Ectodermal cell (in vitro differentiated cells): ENCODE results near the gene TMPRSS13.

Experiments used
- H3K27ac ChIP-seq: 2 replicates; pipeline ENCODE4 v1.7.0; 2013; ENCODE audit warnings: mild to moderate bottlenecking, low read depth, low read length; ENCODE audit not compliant: insufficient read depth, poor library complexity, severe bottlenecking
- H3K27me3 ChIP-seq: 2 replicates; pipeline ENCODE4 v1.7.0; 2013; ENCODE audit warnings: mild to moderate bottlenecking, low read length; ENCODE audit not compliant: insufficient read depth, control insufficient read depth, poor library complexity, severe bottlenecking
- H3K36me3 ChIP-seq: one replicate; pipeline ENCODE4 v1.7.0; 2013; ENCODE audit warnings: low read length; ENCODE audit not compliant: control insufficient read depth, insufficient read depth
- H3K4me1 ChIP-seq: one replicate; pipeline ENCODE4 v1.7.0; 2013; ENCODE audit warnings: low read length; ENCODE audit not compliant: control insufficient read depth, insufficient read depth
- H3K4me3 ChIP-seq: 2 replicates; pipeline ENCODE4 v1.7.0; 2013; ENCODE audit warnings: low read depth, low read length, control low read depth; ENCODE audit not compliant: insufficient read depth
- H3K9me3 ChIP-seq: 2 replicates; pipeline ENCODE4 v1.7.0; 2013; ENCODE audit warnings: mild to moderate bottlenecking, low read length, moderate library complexity; ENCODE audit not compliant: control insufficient read depth
- WGBS, 2 experiments: methylation state at CpG; one replicate each; pipeline ENCODE4 v1.1.7; 2013; ENCODE audit warnings: missing lambda C conversion rate in 2 of 2; 5-methylcytosine and 5-hydroxymethylcytosine counted together

TMPRSS13 gene

DNA sequence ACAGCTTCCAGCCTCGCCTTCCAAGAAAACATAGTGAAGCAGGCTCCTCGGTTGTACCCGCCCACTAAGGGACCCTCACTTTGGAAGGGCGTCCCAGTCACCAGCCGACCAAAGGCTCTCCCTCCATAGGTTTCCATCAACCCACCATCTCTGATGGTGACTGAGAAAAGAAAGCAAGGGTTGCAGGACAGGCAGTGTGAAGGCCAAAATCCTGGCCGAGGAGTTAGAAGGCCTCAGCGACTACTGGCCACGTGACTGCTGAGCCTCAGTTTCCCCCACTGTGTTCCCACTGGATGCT lies 55.4 kb downstream of the TMPRSS13 start:
- H3K27ac ChIP-seq: no peak overlapping the region
- 88 to 90% methylated on average over 8 of the region's 8 CpGs for WGBS, 2 experiments
- no peaks in the 10 kb centered on the region for H3K36me3 ChIP-seq
- peaks cover 14% of the 10 kb centered on the region for H3K27me3 ChIP-seq
- H3K4me3 ChIP-seq: no peak overlapping the region
- no peaks in the 10 kb centered on the region for H3K9me3 ChIP-seq
- peaks cover 47% of the 10 kb centered on the region for H3K4me1 ChIP-seq

DNA sequence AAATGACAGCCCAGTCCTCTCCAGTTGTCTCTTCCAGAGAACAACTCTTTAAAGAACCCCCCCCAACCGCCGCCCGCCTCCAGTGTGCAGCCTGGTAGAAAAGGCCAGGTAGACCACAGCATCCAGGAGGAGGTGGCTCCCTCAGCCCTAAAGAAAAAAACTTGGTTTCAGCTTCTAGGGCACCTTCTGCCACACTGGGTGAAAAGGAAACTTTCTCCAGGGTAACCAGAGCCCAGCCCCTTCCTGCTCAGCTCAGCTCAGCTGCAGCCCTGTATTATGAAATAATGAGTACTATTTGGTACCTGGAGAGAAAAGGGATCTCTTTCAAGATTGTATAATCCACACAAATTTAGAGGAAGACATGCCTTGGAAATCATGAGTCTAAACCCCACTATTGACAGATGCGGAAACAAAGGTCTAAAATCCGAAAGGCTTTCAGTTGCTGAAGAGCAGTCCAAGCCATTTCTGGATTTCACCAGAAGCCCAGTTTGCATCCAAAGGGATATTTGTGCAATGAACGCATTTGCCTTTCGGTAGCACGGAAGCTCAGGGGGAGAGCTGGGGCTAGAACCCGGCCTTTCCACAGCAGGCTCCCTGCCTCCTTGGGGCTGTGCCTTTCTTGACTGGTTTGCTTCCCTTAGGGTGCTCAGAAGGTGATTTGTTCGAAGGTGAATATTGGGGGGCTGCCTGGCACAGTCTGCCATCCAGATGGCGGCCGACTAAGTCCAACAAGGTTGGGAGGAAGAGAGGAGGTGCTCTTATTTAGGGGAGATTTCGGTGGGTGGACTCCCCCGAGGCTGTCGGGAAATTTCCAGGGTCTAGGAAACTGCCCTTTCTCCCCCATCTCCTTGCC lies 56.0 kb downstream of the TMPRSS13 start:
- Histone ChIP-seq H3K27ac (no peak overlapping the region), H3K9me3 (no peaks in the 10 kb centered on the region), H3K4me1 (peaks cover 46% of the 10 kb centered on the region), H3K27me3 (peaks cover 13% of the 10 kb centered on the region), H3K36me3 (no peaks in the 10 kb centered on the region), H3K4me3 (no peak overlapping the region)
- WGBS, 2 experiments: 95 to 96% methylated on average over 15 of the region's 15 CpGs

DNA sequence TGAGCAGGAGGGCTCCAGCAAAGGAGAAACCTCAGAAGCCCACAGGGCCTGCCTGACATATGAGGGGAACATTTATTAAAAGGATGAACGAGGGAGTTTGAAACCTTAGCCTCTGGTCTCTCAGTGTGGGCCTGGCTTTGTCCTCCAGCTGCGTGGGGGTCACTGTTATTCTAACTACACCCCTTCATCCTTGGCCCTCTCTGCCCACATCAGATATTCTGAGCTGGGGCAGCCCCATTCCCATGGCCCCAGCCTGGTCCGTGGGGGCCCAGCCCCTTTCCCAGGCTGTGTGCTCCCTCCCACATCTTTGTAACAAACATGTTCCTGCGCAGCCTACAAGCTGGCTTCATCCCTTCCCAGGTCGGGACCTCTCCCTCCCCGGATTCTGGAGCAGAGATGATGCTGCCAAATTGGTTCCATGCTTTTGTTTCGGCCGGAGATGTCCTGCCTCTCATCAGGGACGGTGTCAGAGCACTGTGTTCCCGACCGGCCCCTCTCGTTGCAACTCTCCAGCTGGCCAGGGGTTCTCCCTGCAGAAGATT lies 56.7 kb downstream of the TMPRSS13 start:
- WGBS, 2 experiments: 82 to 85% methylated on average over 12 of the region's 12 CpGs
- H3K27me3 ChIP-seq: peaks cover 6% of the 10 kb centered on the region
- H3K27ac ChIP-seq: no peak overlapping the region
- H3K4me3 ChIP-seq: no peak overlapping the region
- H3K36me3 ChIP-seq: no peaks in the 10 kb centered on the region
- H3K9me3 ChIP-seq: no peaks in the 10 kb centered on the region
- H3K4me1 ChIP-seq: peaks cover 39% of the 10 kb centered on the region

DNA sequence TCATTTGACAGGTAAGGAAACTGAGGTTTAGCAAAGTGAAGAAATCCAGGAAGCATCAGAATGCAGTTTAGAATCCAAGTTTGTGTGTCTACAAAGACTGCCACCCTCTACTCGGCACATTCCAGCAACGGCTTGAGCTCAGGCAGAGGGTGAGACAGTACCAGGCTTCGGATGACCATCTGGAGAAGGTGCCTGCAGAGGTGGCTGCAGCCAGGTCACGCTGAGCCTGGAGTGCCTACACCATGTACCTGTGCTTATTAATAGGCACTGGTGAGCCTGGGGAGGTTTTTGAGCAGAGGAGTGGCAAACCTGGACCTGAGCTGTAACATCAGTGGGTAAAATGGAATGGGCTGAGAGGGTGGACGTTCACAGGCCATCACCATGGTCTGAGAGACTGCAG lies 57.4 kb downstream of the TMPRSS13 start:
- Histone ChIP-seq H3K27ac (no peak overlapping the region), H3K9me3 (no peaks in the 10 kb centered on the region), H3K27me3 (no peaks in the 10 kb centered on the region), H3K4me3 (no peak overlapping the region), H3K36me3 (no peaks in the 10 kb centered on the region), H3K4me1 (peaks cover 39% of the 10 kb centered on the region)
- 91 to 94% methylated on average over 5 of the region's 5 CpGs for WGBS, 2 experiments

DNA sequence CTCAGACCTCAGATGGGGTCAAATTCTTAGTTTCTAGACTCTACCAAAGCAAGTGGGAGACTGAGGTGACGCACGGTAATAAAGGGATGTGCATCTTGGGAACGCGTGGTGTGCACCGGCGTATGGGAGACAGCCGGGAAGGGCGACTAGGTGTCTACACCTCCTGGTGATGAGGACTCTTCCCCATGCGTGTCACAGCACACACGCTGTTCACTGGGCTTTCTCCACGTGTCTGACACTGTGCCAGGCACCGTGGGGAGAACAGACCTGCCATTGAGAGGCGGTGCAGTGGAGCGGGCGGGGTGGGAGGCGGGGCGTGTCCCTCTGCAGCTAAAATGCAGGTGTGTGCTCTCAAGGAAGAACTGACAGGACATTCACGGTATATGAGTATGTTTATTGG lies 58.0 kb downstream of the TMPRSS13 start:
- H3K4me1 ChIP-seq: peaks cover 39% of the 10 kb centered on the region
- 91 to 92% methylated on average over 18 of the region's 18 CpGs for WGBS, 2 experiments
- H3K27me3 ChIP-seq: no peaks in the 10 kb centered on the region
- no peak overlapping the region for H3K27ac ChIP-seq
- H3K9me3 ChIP-seq: no peaks in the 10 kb centered on the region
- no peak overlapping the region for H3K4me3 ChIP-seq
- no peaks in the 10 kb centered on the region for H3K36me3 ChIP-seq

DNA sequence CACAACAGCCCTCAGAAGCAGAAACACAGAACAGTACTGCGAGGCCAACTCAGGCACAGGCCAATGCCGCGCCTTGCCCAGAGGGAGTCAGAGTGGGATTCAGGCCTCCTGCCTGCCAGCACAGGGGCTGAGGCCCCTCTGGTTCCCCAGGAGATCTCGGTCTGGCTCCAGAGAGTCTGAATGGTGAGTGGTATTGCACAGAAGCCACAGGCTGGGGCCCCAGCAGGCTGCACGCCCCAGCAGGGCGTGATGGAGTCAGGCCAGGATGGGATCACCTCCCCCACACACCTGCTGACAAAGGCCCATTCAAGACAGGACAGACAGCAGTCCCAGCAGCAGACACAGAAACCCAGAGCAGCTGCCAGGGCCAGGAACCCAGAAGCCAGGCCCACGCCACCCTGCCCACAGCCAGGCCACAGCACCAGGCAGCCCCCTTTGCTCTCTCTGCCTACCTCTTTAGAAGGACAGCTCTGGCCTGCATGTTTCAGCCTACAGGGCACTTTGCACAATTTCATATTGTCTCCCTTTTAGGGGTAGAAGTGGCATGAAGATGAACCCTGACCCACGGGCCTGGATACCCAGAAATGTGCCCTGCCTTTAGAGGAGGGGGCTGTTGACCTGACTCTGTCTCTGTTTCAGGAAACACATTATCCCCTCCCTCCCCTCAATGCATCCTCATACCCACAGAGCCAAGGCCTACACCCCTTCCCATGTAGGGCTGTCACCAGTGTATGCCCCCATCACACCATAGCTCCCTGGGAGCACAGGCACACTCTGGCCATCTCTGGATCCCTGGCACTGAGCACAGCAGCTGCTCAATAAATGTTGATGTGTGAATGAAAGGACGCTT lies 58.9 kb downstream of the TMPRSS13 start:
- Histone ChIP-seq H3K4me3 (no peak overlapping the region), H3K4me1 (peaks cover 39% of the 10 kb centered on the region), H3K9me3 (no peaks in the 10 kb centered on the region), H3K27me3 (no peaks in the 10 kb centered on the region), H3K27ac (no peak overlapping the region), H3K36me3 (no peaks in the 10 kb centered on the region)
- 61 to 64% methylated on average over 9 of the region's 9 CpGs for WGBS, 2 experiments

DNA sequence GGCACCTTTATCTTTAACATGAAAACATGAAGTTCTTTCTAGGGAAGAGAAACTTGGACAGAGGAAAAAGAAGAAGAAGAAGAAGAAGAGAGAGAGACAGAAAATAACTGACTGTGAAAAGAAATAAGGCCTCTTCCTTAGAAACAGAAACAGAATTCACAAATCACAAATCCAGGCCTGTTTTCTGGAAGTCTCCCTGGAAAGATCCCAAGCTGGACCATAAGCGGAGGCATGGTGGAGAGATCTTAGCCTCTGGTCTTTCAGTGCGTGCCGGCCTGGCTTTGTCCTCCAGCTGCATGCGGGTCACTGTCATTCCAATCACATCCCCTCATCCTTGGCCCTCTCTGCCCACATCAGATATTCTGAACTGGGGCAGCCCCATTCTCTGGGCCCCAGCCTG lies 59.6 kb downstream of the TMPRSS13 start:
- H3K4me1 ChIP-seq: peaks cover 32% of the 10 kb centered on the region
- no peak overlapping the region for H3K4me3 ChIP-seq
- H3K36me3 ChIP-seq: no peaks in the 10 kb centered on the region
- no peak overlapping the region for H3K27ac ChIP-seq
- WGBS, 2 experiments: 54 to 57% methylated on average over 4 of the region's 4 CpGs
- H3K9me3 ChIP-seq: no peaks in the 10 kb centered on the region
- H3K27me3 ChIP-seq: no peaks in the 10 kb centered on the region

DNA sequence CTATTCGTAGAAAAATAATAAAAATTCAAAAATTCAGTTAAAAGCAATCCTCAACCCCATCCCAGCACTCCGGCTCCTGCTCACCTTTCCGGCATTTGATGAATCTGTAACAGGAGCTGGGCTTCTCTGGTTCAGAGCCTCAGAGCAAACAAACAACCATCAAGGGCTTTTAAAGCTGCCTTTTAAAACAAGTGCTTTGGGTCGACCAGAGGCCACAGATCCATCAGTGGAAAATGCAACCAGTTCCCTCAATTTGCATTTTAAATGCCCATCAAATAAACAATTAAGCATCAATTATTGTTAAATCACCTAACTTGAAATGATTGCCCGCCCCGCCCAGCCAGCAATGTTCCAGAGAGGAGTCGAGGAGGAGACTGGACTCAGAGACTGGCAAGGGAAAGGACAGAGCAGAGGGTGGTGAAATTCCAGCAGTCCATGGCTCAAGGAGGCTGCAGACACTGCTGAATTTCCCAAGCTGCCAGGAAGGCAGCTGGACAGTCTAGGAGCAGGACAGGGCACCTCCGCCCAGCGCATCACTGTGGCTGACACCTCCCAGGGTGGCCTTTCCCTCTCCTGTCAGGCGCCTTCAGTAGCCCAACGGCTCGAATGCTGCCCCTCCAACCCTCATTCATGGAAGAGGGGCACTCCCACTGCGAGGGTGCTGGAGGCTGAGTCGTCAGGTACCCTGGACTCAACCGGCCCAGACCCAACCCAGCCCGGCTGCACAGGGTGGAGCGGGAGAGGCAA lies 60.2 kb downstream of the TMPRSS13 start:
- Histone ChIP-seq H3K4me3 (no peak overlapping the region), H3K36me3 (no peaks in the 10 kb centered on the region), H3K27ac (no peak overlapping the region), H3K4me1 (peaks cover 32% of the 10 kb centered on the region), H3K27me3 (no peaks in the 10 kb centered on the region), H3K9me3 (no peaks in the 10 kb centered on the region)
- 73 to 76% methylated on average over 16 to 17 of the region's 17 CpGs for WGBS, 2 experiments

DNA sequence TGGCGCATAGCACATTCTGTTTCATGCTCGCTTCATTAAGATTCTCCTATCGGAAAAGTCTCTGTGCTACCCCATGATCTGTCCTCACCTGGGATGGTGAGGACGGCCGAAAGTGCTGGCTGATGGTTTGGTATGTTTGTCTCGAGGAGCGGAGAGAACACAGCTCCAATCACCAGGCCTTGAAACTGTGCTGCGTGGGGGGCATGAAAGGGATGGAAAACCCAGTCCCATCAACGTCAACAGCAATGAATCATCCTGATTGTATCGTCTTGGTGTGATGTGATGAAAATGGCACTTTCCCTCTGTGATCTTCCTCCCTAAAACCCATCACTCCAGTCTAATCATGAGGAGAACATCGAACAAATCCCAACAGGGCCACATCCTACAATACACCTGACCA lies 61.1 kb downstream of the TMPRSS13 start:
- no peaks in the 10 kb centered on the region for H3K27me3 ChIP-seq
- H3K36me3 ChIP-seq: no peaks in the 10 kb centered on the region
- H3K9me3 ChIP-seq: no peaks in the 10 kb centered on the region
- no peak overlapping the region for H3K27ac ChIP-seq
- 87 to 92% methylated on average over 11 of the region's 11 CpGs for WGBS, 2 experiments
- H3K4me1 ChIP-seq: peaks cover 29% of the 10 kb centered on the region
- H3K4me3 ChIP-seq: no peak overlapping the region

DNA sequence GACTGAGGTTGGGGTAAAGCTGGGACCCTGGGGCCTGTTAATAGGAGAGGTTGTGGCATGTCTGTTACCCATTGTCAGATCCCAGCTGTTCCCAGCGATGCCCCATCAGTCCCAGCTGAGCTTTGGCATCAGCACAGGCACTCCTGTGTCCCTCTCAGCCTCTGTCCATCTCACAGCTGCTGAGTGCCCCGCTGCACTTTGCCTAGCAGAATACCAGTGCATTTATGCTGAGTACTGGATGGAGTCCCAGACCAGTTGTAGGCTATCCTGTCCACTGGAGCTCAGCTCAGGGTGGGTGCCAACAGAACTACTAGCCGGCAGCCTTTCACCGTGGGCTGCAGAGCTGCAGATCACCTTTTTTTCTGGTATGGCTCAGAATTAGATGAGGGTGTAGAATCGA lies 62.7 kb downstream of the TMPRSS13 start:
- no peaks in the 10 kb centered on the region for H3K36me3 ChIP-seq
- H3K27me3 ChIP-seq: no peaks in the 10 kb centered on the region
- no peak overlapping the region for H3K27ac ChIP-seq
- 89 to 91% methylated on average over 4 to 5 of the region's 5 CpGs for WGBS, 2 experiments
- no peaks in the 10 kb centered on the region for H3K9me3 ChIP-seq
- H3K4me1 ChIP-seq: peaks cover 33% of the 10 kb centered on the region
- H3K4me3 ChIP-seq: no peak overlapping the region
